Heart left ventricle (tissue), 13 donors: ENCODE results near the gene KCNAB2.

Experiments used
- POLR2A ChIP-seq, 2 donors: fragments of 450-650 bp; IDR thresholded peaks; one replicate each; pipeline ENCODE4 v1.6.1; 2017; ENCODE audit warnings: antibody characterized with exemption in 2 of 2, mild to moderate bottlenecking in 2 of 2, moderate library complexity in 2 of 2
- TF ChIP-seq, protein P1 (sequence below), 12 donors: fragments of 200-600 bp; sonication (generic) in 4 of 12; IDR thresholded peaks; one replicate each; pipeline versions ENCODE4 v1.5.0 to v1.8.0; 2018 to 2022; ENCODE audit warnings: antibody characterized with exemption in 12 of 12, mild to moderate bottlenecking in 5 of 12
- donor health status: ischemic (EF 13 %, LVEDD 7.1; RV severe dilation, severe dysfunction).
- donor health status: DM: no; HTN: yes; CAD: no.
- donor health status: DM: no; HTN: no; CAD: no.
- donor health status: ischemic (EF 25% LVEDD 6.9; RV normal size, moderate dysfunction).
- donor health status: ischemic (EF 25% LVEDD 5.7; RV mildly dilated, moderate dysfunction).
- donor health status: ischemic (EF 35%, LVEDD 5.7; RV mildly dilated, moderate dysfunction).
- donor health status: nonischemic (EF 11% LVEDD 7.7; RV severe dilation, severe dysfunction).
- donor health status: DM: yes; HTN: yes; CAD: no.
- donor health status: PGD.
- donor health status: ischemic (EF 29% LVEDD 5.4; RV normal size, mild dysfunction).
- donor health status: nonischemic (EF 23%, LVEDD 6.1; RV moderate dilation, normal function).

DNA sequence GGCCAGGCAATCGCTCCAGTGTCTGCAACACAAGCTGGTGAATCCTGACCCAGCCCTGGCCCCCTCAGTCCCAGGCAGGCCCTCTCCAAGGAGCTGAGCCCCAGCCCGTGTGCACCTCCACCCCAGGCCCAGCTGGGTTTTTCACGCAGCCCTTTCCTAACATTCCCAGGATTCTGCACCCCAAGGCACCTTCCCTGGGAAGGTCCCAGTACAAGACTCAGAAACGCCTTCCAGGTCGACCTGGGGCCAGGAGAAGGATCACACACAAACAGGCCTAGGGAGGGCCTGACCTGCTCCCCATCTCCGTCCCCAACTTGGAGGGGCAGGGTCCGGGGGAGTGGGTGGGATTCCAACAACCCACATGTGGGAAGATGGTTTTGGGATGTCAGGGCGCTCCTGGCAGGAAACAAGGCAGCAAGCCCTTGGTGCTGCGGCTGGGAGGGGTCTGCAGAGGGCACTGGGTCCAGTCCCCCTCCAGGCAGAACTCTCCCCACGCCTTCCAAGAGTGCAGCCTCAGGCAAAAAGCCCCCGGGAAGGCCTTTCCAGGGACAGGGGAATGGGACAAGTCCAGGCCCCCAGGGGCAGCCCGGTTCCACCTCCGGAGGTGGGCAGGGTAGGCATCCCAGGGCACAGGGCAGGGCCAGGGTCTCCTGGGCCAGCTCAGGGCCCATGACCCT is 58.3 kb downstream of the KCNAB2 start:
- TF ChIP-seq, protein P1, sequence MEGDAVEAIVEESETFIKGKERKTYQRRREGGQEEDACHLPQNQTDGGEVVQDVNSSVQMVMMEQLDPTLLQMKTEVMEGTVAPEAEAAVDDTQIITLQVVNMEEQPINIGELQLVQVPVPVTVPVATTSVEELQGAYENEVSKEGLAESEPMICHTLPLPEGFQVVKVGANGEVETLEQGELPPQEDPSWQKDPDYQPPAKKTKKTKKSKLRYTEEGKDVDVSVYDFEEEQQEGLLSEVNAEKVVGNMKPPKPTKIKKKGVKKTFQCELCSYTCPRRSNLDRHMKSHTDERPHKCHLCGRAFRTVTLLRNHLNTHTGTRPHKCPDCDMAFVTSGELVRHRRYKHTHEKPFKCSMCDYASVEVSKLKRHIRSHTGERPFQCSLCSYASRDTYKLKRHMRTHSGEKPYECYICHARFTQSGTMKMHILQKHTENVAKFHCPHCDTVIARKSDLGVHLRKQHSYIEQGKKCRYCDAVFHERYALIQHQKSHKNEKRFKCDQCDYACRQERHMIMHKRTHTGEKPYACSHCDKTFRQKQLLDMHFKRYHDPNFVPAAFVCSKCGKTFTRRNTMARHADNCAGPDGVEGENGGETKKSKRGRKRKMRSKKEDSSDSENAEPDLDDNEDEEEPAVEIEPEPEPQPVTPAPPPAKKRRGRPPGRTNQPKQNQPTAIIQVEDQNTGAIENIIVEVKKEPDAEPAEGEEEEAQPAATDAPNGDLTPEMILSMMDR (IDR thresholded peaks at IDR 0.05), result no peak
- TF ChIP-seq POLR2A (IDR thresholded peaks at IDR 0.05), result no peak
